ENCODE data around the gene TMX1. TPM values are rescaled to one million over a fixed set of nuclear protein-coding genes. Genes with fewer than 3 reads are reported as not detected.
A peak's percentile ranks its signal among the peaks of the same experiment; 100 is the strongest.

TMX1 gene
- total and polyA plus RNA-seq, 7 donors, result 6.6 to 16.1 (median 11.0) TPM

DNA sequence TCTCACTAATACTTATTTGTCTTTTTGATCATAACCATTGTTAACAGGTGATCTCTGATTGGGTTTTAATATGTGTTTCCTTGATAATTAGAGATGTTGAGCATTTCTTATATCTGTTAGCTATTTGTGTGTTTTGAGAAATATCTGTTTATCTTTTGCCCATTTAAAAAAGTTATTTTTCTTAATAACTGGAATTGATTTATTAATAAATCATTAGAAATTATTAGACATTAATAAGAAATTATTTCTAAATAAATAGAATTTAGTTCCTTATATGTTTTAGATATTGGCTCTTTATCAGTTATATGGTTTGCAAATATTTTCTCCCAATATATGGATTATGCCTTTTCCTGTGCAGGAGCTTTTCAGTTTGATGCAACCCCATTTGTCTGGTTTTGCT, 18.7 kb downstream of the TMX1 start:
- Histone ChIP-seq H3K4me3 (no peak overlapping the region), H3K4me1 (no peaks in the 10 kb centered on the region), H3K9me3 (no peaks in the 10 kb centered on the region), H3K36me3 (ENCODE audit: insufficient read depth in 1 of 2, low read depth in 1 of 2) (peaks cover 0 to 58% of the 10 kb centered on the region in 2 donors), H3K27me3 (ENCODE audit: insufficient read depth in 3 of 3, low read length in 2 of 3) (no peaks in the 10 kb centered on the region), H3K27ac (no peak overlapping the region)
- TF ChIP-seq, protein P1, sequence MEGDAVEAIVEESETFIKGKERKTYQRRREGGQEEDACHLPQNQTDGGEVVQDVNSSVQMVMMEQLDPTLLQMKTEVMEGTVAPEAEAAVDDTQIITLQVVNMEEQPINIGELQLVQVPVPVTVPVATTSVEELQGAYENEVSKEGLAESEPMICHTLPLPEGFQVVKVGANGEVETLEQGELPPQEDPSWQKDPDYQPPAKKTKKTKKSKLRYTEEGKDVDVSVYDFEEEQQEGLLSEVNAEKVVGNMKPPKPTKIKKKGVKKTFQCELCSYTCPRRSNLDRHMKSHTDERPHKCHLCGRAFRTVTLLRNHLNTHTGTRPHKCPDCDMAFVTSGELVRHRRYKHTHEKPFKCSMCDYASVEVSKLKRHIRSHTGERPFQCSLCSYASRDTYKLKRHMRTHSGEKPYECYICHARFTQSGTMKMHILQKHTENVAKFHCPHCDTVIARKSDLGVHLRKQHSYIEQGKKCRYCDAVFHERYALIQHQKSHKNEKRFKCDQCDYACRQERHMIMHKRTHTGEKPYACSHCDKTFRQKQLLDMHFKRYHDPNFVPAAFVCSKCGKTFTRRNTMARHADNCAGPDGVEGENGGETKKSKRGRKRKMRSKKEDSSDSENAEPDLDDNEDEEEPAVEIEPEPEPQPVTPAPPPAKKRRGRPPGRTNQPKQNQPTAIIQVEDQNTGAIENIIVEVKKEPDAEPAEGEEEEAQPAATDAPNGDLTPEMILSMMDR (IDR thresholded peaks at IDR 0.05), result no peak
- no peak for DNase-seq
- intact Hi-C loops (cut with DNase I), result no loop called here
- ATAC-seq, result no peak

DNA sequence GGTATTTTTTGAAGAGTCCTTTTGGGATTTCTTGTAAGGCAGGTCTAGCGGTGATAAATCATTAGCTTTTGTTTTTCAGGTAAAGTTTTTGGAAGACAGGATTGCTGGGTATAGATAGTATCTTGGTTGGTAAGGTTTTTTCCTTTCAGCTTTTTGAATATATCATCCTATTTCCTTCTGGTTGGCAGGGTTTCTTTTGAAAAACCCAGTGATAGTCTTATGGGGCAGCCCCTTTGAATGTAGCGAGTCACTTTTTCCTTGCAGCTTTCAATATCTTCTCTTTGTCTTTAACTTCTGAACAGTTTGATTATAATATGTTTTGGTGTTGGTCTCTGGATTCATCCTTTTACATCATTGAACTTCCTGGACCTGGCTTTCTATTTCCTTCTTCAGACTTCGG, 20.2 kb downstream of the TMX1 start:
- peaks cover 0 to 51% of the 10 kb centered on the region in 2 donors for H3K36me3 ChIP-seq (ENCODE audit: insufficient read depth in 1 of 2, low read depth in 1 of 2)
- H3K4me3 ChIP-seq, result no peak overlapping the region
- WGBS, 3 donors, result 98 to 99% (median 99%) methylated on average over 3 of the region's 3 CpGs
- H3K9me3 ChIP-seq, result no peaks in the 10 kb centered on the region
- intact Hi-C loops (cut with DNase I), result no loop called here
- H3K27me3 ChIP-seq (ENCODE audit: insufficient read depth in 3 of 3, low read length in 2 of 3), result no peaks in the 10 kb centered on the region
- no peak overlapping the region for H3K27ac ChIP-seq
- DNase-seq (no peak), ATAC-seq (no peak)
- TF ChIP-seq, protein P1 (IDR thresholded peaks at IDR 0.05), result no peak
- H3K4me1 ChIP-seq, result no peaks in the 10 kb centered on the region

DNA sequence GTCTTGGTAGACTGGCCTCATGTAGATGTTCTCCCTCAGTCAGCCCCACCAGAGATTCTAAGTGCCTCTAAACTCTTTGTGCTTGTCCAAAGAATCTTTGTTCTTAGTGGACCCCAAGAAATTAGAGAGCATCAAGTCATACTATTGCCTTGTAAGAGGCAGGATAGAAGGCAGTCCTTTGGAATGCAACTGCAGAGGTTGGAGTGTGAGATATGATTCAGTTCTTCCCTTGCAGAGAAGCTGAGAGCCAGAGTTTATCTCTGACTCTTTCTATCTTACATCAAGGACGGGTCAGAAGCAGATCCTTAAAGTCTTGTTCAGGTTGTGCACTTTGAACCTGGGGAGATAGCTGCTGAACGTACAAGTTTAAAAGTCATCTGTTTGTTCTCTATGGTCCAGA, 21.1 kb downstream of the TMX1 start:
- no peaks in the 10 kb centered on the region for H3K9me3 ChIP-seq
- 87 to 93% (median 88%) methylated on average over 2 of the region's 2 CpGs for WGBS, 3 donors
- TF ChIP-seq, protein P1 (IDR thresholded peaks at IDR 0.05), result no peak

DNA sequence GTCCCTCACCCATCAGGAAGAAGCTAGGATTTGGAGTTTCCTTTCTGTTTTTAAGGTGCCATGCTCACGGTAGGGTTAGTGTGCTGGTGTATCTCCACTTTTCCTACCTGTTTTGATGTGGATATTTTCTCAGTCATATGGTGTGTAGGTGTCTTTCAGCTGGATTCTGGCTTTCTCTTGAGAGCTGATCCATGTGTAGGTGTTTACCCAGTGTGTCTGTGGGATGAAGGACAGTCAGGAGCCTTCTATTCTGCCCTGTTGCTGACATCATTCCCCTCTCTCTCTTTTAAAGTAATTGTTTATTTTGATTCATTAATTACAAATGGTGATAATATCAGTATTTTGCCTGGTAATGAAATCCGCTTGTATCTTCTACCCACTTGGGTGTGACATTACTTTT, 22.8 kb downstream of the TMX1 start:
- no peaks in the 10 kb centered on the region for H3K9me3 ChIP-seq
- H3K4me1 ChIP-seq, result no peaks in the 10 kb centered on the region
- intact Hi-C loops (cut with DNase I), result no loop called here
- TF ChIP-seq, protein P1 (IDR thresholded peaks at IDR 0.05), result no peak
- DNase-seq (no peak), ATAC-seq (no peak)
- 83 to 87% (median 84%) methylated on average over 2 of the region's 2 CpGs for WGBS, 3 donors
- no peak overlapping the region for H3K4me3 ChIP-seq
- no peaks in the 10 kb centered on the region for H3K27me3 ChIP-seq (ENCODE audit: insufficient read depth in 3 of 3, low read length in 2 of 3)
- peaks cover 0 to 37% of the 10 kb centered on the region in 2 donors for H3K36me3 ChIP-seq (ENCODE audit: insufficient read depth in 1 of 2, low read depth in 1 of 2)
- H3K27ac ChIP-seq, result no peak overlapping the region

More for the DNA sequence above, 21.1 kb downstream of the TMX1 start:
- Histone ChIP-seq H3K27ac (no peak overlapping the region), H3K4me1 (no peaks in the 10 kb centered on the region), H3K4me3 (no peak overlapping the region), H3K27me3 (ENCODE audit: insufficient read depth in 3 of 3, low read length in 2 of 3) (no peaks in the 10 kb centered on the region), H3K36me3 (ENCODE audit: insufficient read depth in 1 of 2, low read depth in 1 of 2) (peaks cover 0 to 43% of the 10 kb centered on the region in 2 donors)
- intact Hi-C loops (cut with DNase I), result no loop called here
- DNase-seq, result no peak
- no peak for ATAC-seq

DNA sequence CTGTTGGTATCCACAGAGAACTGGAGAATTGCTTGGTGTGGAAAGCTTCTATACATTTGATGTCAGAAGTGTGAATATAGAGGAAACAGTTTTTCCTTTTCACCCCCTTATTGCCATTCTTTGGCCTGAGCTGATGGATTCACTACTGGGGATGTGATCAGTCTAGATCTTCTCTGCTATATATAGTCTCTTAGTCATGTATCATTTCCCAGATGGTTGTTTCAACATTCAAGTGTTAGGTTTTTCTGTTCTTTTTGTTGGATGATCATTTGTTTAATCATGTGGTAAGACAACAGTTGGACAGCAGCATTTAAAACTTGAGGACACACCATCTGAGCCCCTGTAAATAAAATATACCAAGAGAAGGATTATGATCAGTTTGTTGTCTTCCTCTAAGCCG, 29.6 kb downstream of the TMX1 start:
- H3K9me3 ChIP-seq, result no peaks in the 10 kb centered on the region
- no peaks in the 10 kb centered on the region for H3K4me1 ChIP-seq
- H3K27ac ChIP-seq, result no peak overlapping the region
- ATAC-seq (peak in 1 of 4 donors; percentile 76), DNase-seq (no peak)
- TF ChIP-seq, protein P1 (IDR thresholded peaks at IDR 0.05), result no peak
- peaks cover 0 to 10% of the 10 kb centered on the region in 2 donors for H3K36me3 ChIP-seq (ENCODE audit: insufficient read depth in 1 of 2, low read depth in 1 of 2)
- 93 to 97% (median 97%) methylated on average over 1 of the region's 1 CpG for WGBS, 3 donors
- no peak overlapping the region for H3K4me3 ChIP-seq
- H3K27me3 ChIP-seq (ENCODE audit: insufficient read depth in 3 of 3, low read length in 2 of 3), result no peaks in the 10 kb centered on the region
- intact Hi-C loops (cut with DNase I), result no loop called here

Data from psoas muscle (tissue), 8 donors.